Trophoblast cell (in vitro differentiated cells and primary cell): ENCODE measurements around the gene PGBD5.

ENCODE experiments used
- DNase-seq, 2 donors: peaks; one replicate each; pipeline ENCODE4 v3.0.0-alpha.2; 2016
- H2AFZ ChIP-seq: 2 replicates; pipeline ENCODE4 v1.6.1; 2013; ENCODE audit warnings: low read length, moderate library complexity, mild to moderate bottlenecking; ENCODE audit not compliant: insufficient read depth, poor library complexity
- H2AK5ac ChIP-seq: 2 replicates; pipeline ENCODE4 v1.6.1; 2013; ENCODE audit warnings: mild to moderate bottlenecking, low read length
- H2BK120ac ChIP-seq: 2 replicates; pipeline ENCODE4 v1.6.1; 2013; ENCODE audit warnings: low read length, mild to moderate bottlenecking, moderate library complexity; ENCODE audit not compliant: insufficient read depth, poor library complexity
- H2BK12ac ChIP-seq: 2 replicates; pipeline ENCODE4 v1.6.1; 2013; ENCODE audit warnings: mild to moderate bottlenecking, low read length, moderate library complexity
- H2BK5ac ChIP-seq: 2 replicates; pipeline ENCODE4 v1.6.1; 2013; ENCODE audit warnings: low read length, low read depth, moderate library complexity, mild to moderate bottlenecking; ENCODE audit not compliant: poor library complexity
- H3K14ac ChIP-seq: 2 replicates; pipeline ENCODE4 v1.6.1; 2013; ENCODE audit warnings: mild to moderate bottlenecking, low read length
- H3K18ac ChIP-seq: 2 replicates; pipeline ENCODE4 v1.6.1; 2013; ENCODE audit warnings: mild to moderate bottlenecking, low read length
- H3K23ac ChIP-seq: 2 replicates; pipeline ENCODE4 v1.6.1; 2013; ENCODE audit warnings: low read length
- H3K27ac ChIP-seq: 2 replicates; pipeline ENCODE4 v1.5.1; 2013; ENCODE audit warnings: low read depth, mild to moderate bottlenecking, inconsistent platforms, low read length, moderate library complexity
- H3K27me3 ChIP-seq: 2 replicates; pipeline ENCODE4 v1.6.1; 2013; ENCODE audit warnings: inconsistent platforms, mild to moderate bottlenecking, low read length, moderate library complexity; ENCODE audit not compliant: insufficient read depth
- H3K36me3 ChIP-seq, 2 experiments: 1 replicate in 1 of 2; 2 replicates in 1 of 2; pipeline ENCODE4 v1.6.1; 2013; ENCODE audit warnings: low read length in 2 of 2, mild to moderate bottlenecking in 2 of 2, moderate library complexity in 1 of 2; ENCODE audit not compliant: insufficient read depth in 2 of 2, control insufficient read depth in 1 of 2
- H3K4ac ChIP-seq: 2 replicates; pipeline ENCODE4 v1.6.1; 2013; ENCODE audit warnings: low read depth, mild to moderate bottlenecking, low read length, moderate library complexity
- H3K4me1 ChIP-seq, 2 experiments: 1 replicate in 1 of 2; 2 replicates in 1 of 2; pipeline ENCODE4 v1.6.1; 2013; ENCODE audit warnings: low read length in 2 of 2, mild to moderate bottlenecking in 2 of 2, moderate library complexity in 1 of 2; ENCODE audit not compliant: insufficient read depth in 2 of 2, control insufficient read depth in 1 of 2
- H3K4me2 ChIP-seq: 2 replicates; pipeline ENCODE4 v1.6.1; 2013; ENCODE audit warnings: inconsistent platforms, mild to moderate bottlenecking, low read length, moderate library complexity
- H3K4me3 ChIP-seq: 2 replicates; pipeline ENCODE4 v1.5.1; 2013; ENCODE audit warnings: mild to moderate bottlenecking, low read depth, low read length, inconsistent platforms
- H3K79me1 ChIP-seq: one replicate; pipeline ENCODE4 v1.6.1; 2013; ENCODE audit warnings: low read length
- H3K79me2 ChIP-seq: 2 replicates; pipeline ENCODE4 v1.6.1; 2013; ENCODE audit warnings: low read length, mild to moderate bottlenecking; ENCODE audit not compliant: control insufficient read depth, insufficient read depth, poor library complexity
- H3K9ac ChIP-seq: 2 replicates; pipeline ENCODE4 v1.6.1; 2013; ENCODE audit warnings: mild to moderate bottlenecking, low read length
- H3K9me3 ChIP-seq: 2 replicates; pipeline ENCODE4 v1.6.1; 2013; ENCODE audit warnings: low read depth, mild to moderate bottlenecking, control low read depth, inconsistent platforms, low read length; ENCODE audit not compliant: insufficient read depth
- H4K12ac ChIP-seq: 2 replicates; pipeline ENCODE4 v1.6.1; 2013; ENCODE audit warnings: low read depth, mild to moderate bottlenecking, low read length, moderate library complexity
- H4K8ac ChIP-seq: 2 replicates; pipeline ENCODE4 v1.6.1; 2013; ENCODE audit warnings: low read depth, mild to moderate bottlenecking, low read length, moderate library complexity
- H4K91ac ChIP-seq: one replicate; pipeline ENCODE4 v1.6.1; 2013; ENCODE audit warnings: low read depth, mild to moderate bottlenecking, low read length, moderate library complexity
- WGBS: extraction: QIAGEN DNeasy Blood & Tissue Kit; methylation state at CpG from one replicate; pipeline ENCODE4 v1.1.7; 2013; ENCODE audit warnings: missing lambda C conversion rate; ENCODE audit not compliant: insufficient read length, insufficient coverage; ENCODE audit errors: extremely low coverage; 5-methylcytosine and 5-hydroxymethylcytosine counted together

PGBD5 gene

GRCh38 chr1:230334447-230334837 lies 91.7 kb downstream of the PGBD5 start:
- no peaks in the 10 kb centered on the region for H3K79me2 ChIP-seq
- H2AFZ ChIP-seq, result no peak overlapping the region
- no peak overlapping the region for H3K4ac ChIP-seq
- no peak overlapping the region for H3K4me2 ChIP-seq
- H4K12ac ChIP-seq, result no peak overlapping the region
- no peak overlapping the region for H2AK5ac ChIP-seq
- H3K23ac ChIP-seq, result no peak overlapping the region
- no CpG with 5 or more reads among the region's 3 CpGs for WGBS
- no peak overlapping the region for H3K18ac ChIP-seq
- no peak overlapping the region for H3K27ac ChIP-seq
- no peak overlapping the region for H4K91ac ChIP-seq
- H3K14ac ChIP-seq, result no peak overlapping the region
- H3K36me3 ChIP-seq, result no peaks in the 10 kb centered on the region
- no peak for DNase-seq
- no peak overlapping the region for H3K9ac ChIP-seq
- no peak overlapping the region for H4K8ac ChIP-seq
- no peak overlapping the region for H2BK120ac ChIP-seq
- H2BK5ac ChIP-seq, result no peak overlapping the region
- no peak overlapping the region for H3K4me3 ChIP-seq
- H2BK12ac ChIP-seq, result no peak overlapping the region
- no peaks in the 10 kb centered on the region for H3K9me3 ChIP-seq
- no peaks in the 10 kb centered on the region for H3K27me3 ChIP-seq
- no peaks in the 10 kb centered on the region for H3K79me1 ChIP-seq
- no peaks in the 10 kb centered on the region for H3K4me1 ChIP-seq

DNA sequence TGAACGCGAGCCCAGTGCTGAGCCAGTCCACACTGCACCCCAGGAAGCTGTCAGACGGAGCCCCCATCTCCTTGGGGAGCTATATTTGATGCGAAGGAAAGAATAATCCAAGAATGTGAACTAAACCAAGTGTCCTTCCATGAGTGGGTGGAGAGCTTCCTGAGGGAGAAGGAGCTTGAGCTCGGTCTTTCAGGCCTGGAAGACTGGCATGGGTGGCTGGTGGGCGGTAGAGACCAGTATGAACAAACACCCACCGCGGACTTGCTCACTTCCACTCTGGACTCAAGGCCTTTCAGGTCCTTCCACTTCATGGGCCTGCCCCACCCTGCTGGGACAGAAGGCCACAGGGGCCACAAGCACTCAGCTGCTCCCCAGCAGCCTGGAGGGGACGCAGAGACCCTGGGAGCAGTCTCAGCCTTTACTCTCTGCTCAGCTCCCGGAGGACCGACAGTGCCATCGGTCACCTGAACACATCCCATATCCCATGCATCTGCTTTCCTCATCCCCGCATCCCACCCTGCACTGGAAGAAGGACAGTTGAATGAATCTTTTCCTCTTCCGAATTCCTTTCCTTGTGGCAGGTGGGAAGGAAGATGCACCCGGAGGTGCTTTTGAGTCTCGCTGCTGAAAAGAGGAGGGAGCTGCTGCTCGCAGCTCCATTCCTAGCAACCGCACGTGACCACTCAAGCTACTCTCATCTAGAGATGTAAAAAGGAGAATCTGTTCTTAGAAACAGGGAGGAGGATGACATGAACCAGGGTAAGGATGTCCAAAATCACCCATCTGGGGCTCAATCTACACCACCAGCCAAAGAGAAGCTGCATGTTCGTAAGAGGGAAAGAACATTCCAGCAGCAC lies 92.3 kb downstream of the PGBD5 start:
- Histone ChIP-seq H4K8ac (no peak overlapping the region), H3K9me3 (no peaks in the 10 kb centered on the region), H3K4ac (no peak overlapping the region), H2AFZ (no peak overlapping the region), H3K9ac (no peak overlapping the region), H4K12ac (no peak overlapping the region), H3K79me2 (no peaks in the 10 kb centered on the region), H3K4me1 (no peaks in the 10 kb centered on the region), H3K27ac (no peak overlapping the region), H2BK5ac (no peak overlapping the region), H3K79me1 (no peaks in the 10 kb centered on the region), H3K4me2 (no peak overlapping the region), H4K91ac (no peak overlapping the region), H2AK5ac (no peak overlapping the region), H3K4me3 (no peak overlapping the region), H3K18ac (no peak overlapping the region), H2BK12ac (no peak overlapping the region), H3K23ac (no peak overlapping the region), H3K27me3 (no peaks in the 10 kb centered on the region), H3K14ac (no peak overlapping the region), H3K36me3 (no peaks in the 10 kb centered on the region), H2BK120ac (no peak overlapping the region)
- DNase-seq, result no peak
- WGBS, result no CpG with 5 or more reads among the region's 20 CpGs

- DNase-seq, result no peak
- no peaks in the 10 kb centered on the region for H3K4me1 ChIP-seq
These were observed 93.5 kb downstream of the PGBD5 start for GRCh38 chr1:230332575-230333066.

GRCh38 chr1:230332061-230332460 lies 94.1 kb downstream of the PGBD5 start:
- Histone ChIP-seq H4K12ac (no peak overlapping the region), H3K4me3 (no peak overlapping the region), H3K18ac (no peak overlapping the region), H3K27ac (no peak overlapping the region), H3K4me2 (no peak overlapping the region), H4K8ac (no peak overlapping the region), H3K79me2 (no peaks in the 10 kb centered on the region), H2AK5ac (no peak overlapping the region), H4K91ac (no peak overlapping the region), H3K4me1 (no peaks in the 10 kb centered on the region), H3K27me3 (no peaks in the 10 kb centered on the region), H3K9ac (no peak overlapping the region), H3K23ac (no peak overlapping the region), H3K14ac (no peak overlapping the region), H3K4ac (no peak overlapping the region), H2AFZ (no peak overlapping the region), H2BK12ac (no peak overlapping the region), H3K9me3 (no peaks in the 10 kb centered on the region), H2BK120ac (no peak overlapping the region), H3K36me3 (no peaks in the 10 kb centered on the region), H2BK5ac (no peak overlapping the region), H3K79me1 (no peaks in the 10 kb centered on the region)
- no peak for DNase-seq
- WGBS, result no CpG with 5 or more reads among the region's 8 CpGs

More at GRCh38 chr1:230332575-230333066, 93.5 kb downstream of the PGBD5 start:
- Histone ChIP-seq H3K79me1 (no peaks in the 10 kb centered on the region), H3K4ac (no peak overlapping the region), H4K8ac (no peak overlapping the region), H2BK5ac (no peak overlapping the region), H3K23ac (no peak overlapping the region), H3K9me3 (no peaks in the 10 kb centered on the region), H4K91ac (no peak overlapping the region), H2BK120ac (no peak overlapping the region), H3K79me2 (no peaks in the 10 kb centered on the region), H3K27me3 (no peaks in the 10 kb centered on the region), H2AFZ (no peak overlapping the region), H3K4me3 (no peak overlapping the region), H3K9ac (no peak overlapping the region), H3K18ac (no peak overlapping the region), H3K36me3 (no peaks in the 10 kb centered on the region), H2AK5ac (no peak overlapping the region), H3K27ac (no peak overlapping the region), H3K4me2 (no peak overlapping the region), H3K14ac (no peak overlapping the region), H4K12ac (no peak overlapping the region), H2BK12ac (no peak overlapping the region)
- WGBS, result no CpG with 5 or more reads among the region's 29 CpGs
